ENCODE results near the gene PMIS2. TPM values are rescaled to one million over a fixed set of nuclear protein-coding genes. Genes with fewer than 3 reads are reported as not detected.

The PMIS2 gene
- not detected in 5 replicates for total RNA-seq (2022; extraction: Qiagen RNA extraction)

DNA sequence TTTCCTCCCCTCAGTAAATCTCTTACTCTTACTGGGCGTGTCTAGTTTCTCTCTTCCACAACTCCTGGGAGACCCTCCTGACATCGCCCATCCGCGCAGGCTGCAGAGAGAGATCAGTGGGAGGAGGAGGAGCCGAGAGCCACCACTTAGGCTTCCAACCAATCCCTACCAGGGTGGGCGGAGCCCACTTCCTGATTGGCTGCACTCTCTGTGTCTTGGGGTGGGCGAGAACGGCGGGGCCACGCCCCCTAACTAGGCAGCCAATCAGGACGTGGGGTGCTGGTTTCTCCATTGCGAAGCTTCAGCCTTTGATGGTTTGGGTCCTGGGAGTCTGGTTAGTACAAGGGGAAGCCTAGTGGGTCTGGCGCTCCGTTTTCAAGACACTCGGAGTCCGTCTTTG lies at the start of gene PMIS2:
TSS of gene PMIS2 (plus strand) at position 326 of the 400 bp plus-strand sequence. CDS start 87 bp downstream, outside the sequence.

DNA sequence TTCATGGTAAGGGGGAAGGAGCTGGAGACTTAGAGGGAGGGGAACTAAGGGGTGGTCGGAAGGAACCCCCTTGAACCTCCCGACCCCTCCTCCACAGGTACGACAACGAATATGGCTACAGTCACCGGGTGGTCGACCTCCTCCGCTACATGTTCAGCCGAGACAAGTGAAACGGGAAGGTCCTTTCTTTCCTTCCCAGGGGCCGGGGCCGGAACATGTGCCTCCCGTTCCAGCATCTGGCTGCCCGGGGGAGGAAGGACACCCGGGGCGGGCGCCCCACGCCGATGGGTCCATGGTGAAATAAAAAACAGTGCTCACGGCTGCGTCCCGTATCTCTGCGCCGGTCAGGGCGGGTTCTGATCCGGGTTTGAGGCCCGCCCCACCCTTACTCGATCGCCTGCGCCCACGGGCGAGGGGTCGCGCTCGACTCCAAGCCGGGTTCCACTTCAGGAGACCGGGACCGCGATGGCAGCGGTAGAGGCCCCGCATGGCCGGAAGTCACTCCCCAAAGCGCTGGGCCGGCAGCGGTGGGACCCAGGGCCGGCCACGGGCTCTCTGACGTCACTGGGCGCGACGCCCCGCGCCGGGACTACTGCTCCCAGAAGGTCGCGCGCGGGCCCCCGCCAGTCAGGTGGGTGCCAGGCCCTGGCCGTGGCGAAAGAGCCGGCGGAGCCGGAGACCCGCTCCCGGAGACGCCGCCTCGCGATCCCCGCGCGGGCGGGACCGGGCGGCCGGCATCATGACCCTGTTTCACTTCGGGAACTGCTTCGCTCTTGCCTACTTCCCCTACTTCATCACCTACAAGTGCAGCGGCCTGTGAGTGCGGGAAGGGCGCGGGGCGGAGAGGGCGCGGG lies 40.7 kb upstream of the PMIS2 start, which contains the start of gene TMEM147:
TSS of gene TMEM147 (plus strand) at position 626 of the 854 bp plus-strand sequence. CDS start at position 740, 114 bp downstream.

DNA sequence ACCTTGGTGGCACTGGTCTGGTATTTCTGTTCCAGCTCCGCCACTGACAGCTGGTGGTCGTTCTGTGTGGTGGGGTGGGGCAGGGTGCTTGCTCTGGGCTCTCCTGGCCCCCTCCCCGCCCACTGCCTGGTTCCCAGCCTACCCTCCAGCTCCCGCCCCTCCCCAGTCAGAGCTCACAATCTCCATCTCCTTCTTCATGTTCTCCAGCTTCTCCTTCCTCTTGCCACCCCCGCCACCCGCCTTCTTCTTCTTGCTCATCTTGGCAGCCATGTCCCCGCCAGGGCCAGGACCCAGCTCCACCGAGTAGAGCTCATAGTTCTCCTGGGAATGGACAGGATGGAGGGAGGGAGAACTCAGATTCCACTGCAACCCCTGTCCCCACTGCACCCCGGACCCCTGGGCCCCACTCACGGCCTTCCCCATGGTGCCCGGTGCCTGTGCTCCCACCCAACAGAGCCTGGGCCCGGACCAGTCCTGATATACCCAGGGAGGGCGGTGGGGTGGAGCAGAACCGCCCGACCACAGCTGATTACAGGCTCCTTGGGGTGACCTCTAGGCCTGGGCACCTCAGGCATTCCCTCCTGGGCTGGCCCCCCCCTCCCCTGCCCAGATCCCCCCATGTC lies 22.7 kb upstream of the PMIS2 start, which contains the start of gene ATP4A:
TSS of gene ATP4A (minus strand) at position 452 of the 623 bp plus-strand sequence. CDS start at position 423, 29 bp downstream.

DNA sequence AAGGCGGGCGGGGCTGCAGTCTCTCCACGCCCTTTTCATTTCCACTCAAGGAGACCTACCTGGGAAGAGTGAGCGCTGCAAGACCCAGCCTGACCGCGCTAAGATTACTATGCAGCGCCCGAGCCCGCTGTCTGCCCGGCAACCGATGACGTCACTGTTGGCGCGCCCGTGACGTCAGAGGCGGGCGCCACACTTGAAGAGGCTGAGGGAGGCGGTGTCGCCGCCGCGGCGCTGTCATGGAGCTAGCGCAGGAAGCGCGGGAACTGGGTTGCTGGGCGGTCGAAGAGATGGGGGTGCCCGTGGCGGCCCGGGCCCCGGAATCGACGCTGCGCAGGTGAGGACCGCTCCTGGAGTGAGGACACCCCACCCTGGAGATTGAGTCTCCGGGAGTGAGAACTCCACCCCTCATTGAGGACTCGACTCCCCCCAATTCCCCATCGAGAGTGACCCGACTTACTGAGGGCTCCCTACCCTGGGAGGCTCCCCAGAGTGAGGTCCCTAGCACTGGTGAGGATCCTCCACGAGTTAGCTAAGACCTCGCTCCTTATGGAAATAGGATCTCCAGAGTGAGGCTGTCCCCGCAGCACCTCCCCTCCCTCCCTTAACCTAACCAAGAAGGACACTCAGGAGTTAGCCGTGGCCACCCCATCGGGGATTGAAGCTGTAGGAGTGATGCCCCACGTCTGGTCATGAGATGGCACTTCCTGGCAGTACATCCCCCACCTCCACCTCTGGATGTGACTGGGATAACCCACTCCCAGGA lies 26.8 kb downstream of the PMIS2 start, which contains the start of gene HAUS5:
TSS of gene HAUS5 (plus strand) at position 177 of the 763 bp plus-strand sequence. CDS start at position 237, 60 bp downstream.

DNA sequence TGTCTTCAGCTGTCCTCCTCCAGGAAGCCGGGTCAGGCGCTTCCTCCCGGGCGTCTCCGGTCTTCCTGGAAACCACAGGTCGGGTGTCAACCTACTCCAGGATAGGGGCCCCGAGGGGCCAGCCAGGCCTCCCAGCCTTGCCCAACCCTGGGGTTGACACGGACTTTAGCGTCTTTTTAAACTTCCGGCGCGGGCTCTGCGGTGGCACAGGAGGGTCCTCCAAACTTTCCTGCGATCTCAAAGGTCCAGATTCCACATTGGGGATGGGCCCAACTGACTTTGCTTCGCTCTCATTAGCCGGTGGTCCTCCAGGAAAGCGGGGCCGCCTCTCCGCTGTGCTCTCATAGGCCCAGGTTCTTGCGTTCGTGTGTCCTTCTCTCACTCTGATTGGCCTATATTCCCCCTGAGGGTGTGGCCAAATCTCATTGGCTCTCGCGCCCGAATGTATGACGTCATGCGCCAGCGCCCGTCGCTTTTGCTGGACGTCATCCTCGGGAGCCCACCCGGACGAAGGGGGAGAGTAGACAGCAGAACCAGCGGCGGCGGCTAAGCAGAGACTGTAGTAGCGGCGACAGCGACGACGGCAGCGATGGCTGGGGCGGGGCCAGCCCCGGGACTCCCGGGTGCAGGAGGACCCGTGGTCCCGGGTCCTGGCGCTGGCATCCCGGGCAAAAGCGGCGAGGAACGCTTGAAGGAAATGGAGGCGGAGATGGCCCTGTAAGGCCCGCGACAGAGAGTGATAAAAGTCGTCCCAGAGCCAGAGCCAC lies 42.8 kb downstream of the PMIS2 start, which contains the start of gene RBM42:
TSS of gene RBM42 (plus strand) at position 472 of the 767 bp plus-strand sequence. CDS start at position 590, 118 bp downstream.

Other genes starting within 250 kb of the PMIS2 start
- 0.07 TPM in 2 of 5 replicates, not detected in the others for gene FFAR1, start 238.3 kb upstream of the PMIS2 start, total RNA-seq (2022; extraction: Qiagen RNA extraction)
- gene FFAR3, start 227.7 kb upstream of the PMIS2 start, total RNA-seq (2022; extraction: Qiagen RNA extraction), result 0.09 TPM in 2 of 5 replicates, not detected in the others
- gene GPR42, start 215.1 kb upstream of the PMIS2 start, total RNA-seq (2022; extraction: Qiagen RNA extraction), result not detected in 5 replicates
- gene FFAR2, start 137.9 kb upstream of the PMIS2 start, total RNA-seq (2022; extraction: Qiagen RNA extraction), result not detected in 5 replicates
- not detected in 5 replicates for gene KRTDAP, start 95.7 kb upstream of the PMIS2 start, total RNA-seq (2022; extraction: Qiagen RNA extraction)
- gene DMKN, start 72.5 kb upstream of the PMIS2 start, total RNA-seq (2022; extraction: Qiagen RNA extraction), result 33.8 to 45.0 TPM (median 35.0 TPM) in 5 replicates
- gene SBSN, start 57.9 kb upstream of the PMIS2 start, total RNA-seq (2022; extraction: Qiagen RNA extraction), result 2.2 to 4.6 TPM (median 3.5 TPM) in 5 replicates
- 0.09 TPM in 1 of 5 replicates, not detected in the others for gene GAPDHS, start 52.7 kb upstream of the PMIS2 start, total RNA-seq (2022; extraction: Qiagen RNA extraction)
- 323 to 433 TPM (median 412 TPM) in 5 replicates for gene TMEM147, start 40.5 kb upstream of the PMIS2 start, total RNA-seq (2022; extraction: Qiagen RNA extraction)
- 0.07 to 0.09 TPM in 2 of 5 replicates, not detected in the others for gene ATP4A, start 22.5 kb upstream of the PMIS2 start, total RNA-seq (2022; extraction: Qiagen RNA extraction)
- 13.0 to 16.4 TPM (median 14.9 TPM) in 5 replicates for gene HAUS5, start 26.6 kb downstream of the PMIS2 start, total RNA-seq (2022; extraction: Qiagen RNA extraction)
- 147 to 203 TPM (median 195 TPM) in 5 replicates for gene RBM42, start 42.9 kb downstream of the PMIS2 start, total RNA-seq (2022; extraction: Qiagen RNA extraction)
- 1.5 to 3.3 TPM (median 2.9 TPM) in 5 replicates for gene ETV2, start 55.6 kb downstream of the PMIS2 start, total RNA-seq (2022; extraction: Qiagen RNA extraction)
- gene COX6B1, start 62.1 kb downstream of the PMIS2 start, total RNA-seq (2022; extraction: Qiagen RNA extraction), result 1,261 to 1,482 TPM (median 1,322 TPM) in 5 replicates
- gene UPK1A, start 80.3 kb downstream of the PMIS2 start, total RNA-seq (2022; extraction: Qiagen RNA extraction), result 0.52 to 1.5 TPM (median 1.0 TPM) in 5 replicates
- not detected in 5 replicates for gene ZBTB32, start 118.4 kb downstream of the PMIS2 start, total RNA-seq (2022; extraction: Qiagen RNA extraction)
- 53.9 to 62.2 TPM (median 56.6 TPM) in 5 replicates for gene KMT2B, start 131.8 kb downstream of the PMIS2 start, total RNA-seq (2022; extraction: Qiagen RNA extraction)
- 11.5 to 12.9 TPM (median 11.8 TPM) in 5 replicates for gene IGFLR1, start 156.3 kb downstream of the PMIS2 start, total RNA-seq (2022; extraction: Qiagen RNA extraction)
- gene U2AF1L4, start 159.2 kb downstream of the PMIS2 start, total RNA-seq (2022; extraction: Qiagen RNA extraction), result 21.9 to 27.5 TPM (median 24.7 TPM) in 5 replicates
- gene PSENEN, start 159.5 kb downstream of the PMIS2 start, total RNA-seq (2022; extraction: Qiagen RNA extraction), result 250 to 344 TPM (median 287 TPM) in 5 replicates
- gene LIN37, start 162.4 kb downstream of the PMIS2 start, total RNA-seq (2022; extraction: Qiagen RNA extraction), result 21.5 to 27.9 TPM (median 23.2 TPM) in 5 replicates
- gene HSPB6, start 170.9 kb downstream of the PMIS2 start, total RNA-seq (2022; extraction: Qiagen RNA extraction), result 0.14 to 0.35 TPM (median 0.29 TPM) in 5 replicates
- 19.6 to 32.1 TPM (median 24.2 TPM) in 5 replicates for gene PROSER3, start 172.0 kb downstream of the PMIS2 start, total RNA-seq (2022; extraction: Qiagen RNA extraction)
- 4.7 to 9.3 TPM (median 7.4 TPM) in 5 replicates for gene ARHGAP33, start 189.4 kb downstream of the PMIS2 start, total RNA-seq (2022; extraction: Qiagen RNA extraction)
- gene PRODH2, start 226.7 kb downstream of the PMIS2 start, total RNA-seq (2022; extraction: Qiagen RNA extraction), result 0.15 to 0.36 TPM (median 0.25 TPM) in 5 replicates